Tibial artery (tissue), 4 donors: Measurements from ENCODE around the gene SEPTIN5.

Experiments used
- DNase-seq, 2 donors: peaks; one replicate each; pipeline ENCODE4 v3.0.0-alpha.2; 2019
- H3K27ac ChIP-seq, 2 donors: fragments of 200-600 bp; sonication (generic) in 1 of 2; 1 replicate in 1 of 2; 2 replicates in 1 of 2; pipeline ENCODE4 v1.5.1; 2018 to 2019; ENCODE audit warnings: mild to moderate bottlenecking in 1 of 2
- H3K27me3 ChIP-seq, 2 donors: fragments of 200-600 bp; sonication (generic) in 1 of 2; one replicate each; pipeline versions ENCODE4 v1.5.1 to v1.6.0; 2016 to 2019
- H3K36me3 ChIP-seq, 3 donors: fragments of 200-600 bp; sonication (generic) in 2 of 3; one replicate each; pipeline ENCODE4 v1.5.1; 2016 to 2019; ENCODE audit warnings: mild to moderate bottlenecking in 2 of 3
- H3K4me1 ChIP-seq, 4 donors: fragments of 200-600 bp; sonication (generic) in 2 of 4; 1 replicate in 3 of 4; 2 replicates in 1 of 4; pipeline ENCODE4 v1.5.1; 2016 to 2019
- H3K4me3 ChIP-seq, 2 donors: fragments of 200-600 bp; sonication (generic) in 1 of 2; 1 replicate in 1 of 2; 2 replicates in 1 of 2; pipeline ENCODE4 v1.5.1; 2018 to 2019; ENCODE audit warnings: mild to moderate bottlenecking in 2 of 2
- H3K9me3 ChIP-seq, 3 donors: fragments of 200-600 bp; sonication (generic) in 1 of 3; one replicate each; pipeline ENCODE4 v1.5.1; 2016 to 2019
- intact Hi-C: fragments of 100-400 bp; cut with DNase I; formaldehyde crosslinking; loops from one replicate; pipeline ENCODE4 v1.15.0; 2023; ENCODE audit warnings: low total_unique reads
- TF ChIP-seq, protein P1 (sequence below), 2 experiments: fragments of 200-600 bp in 1 of 2; fragments of 450-650 bp in 1 of 2; IDR thresholded peaks; one replicate each; pipeline ENCODE4 v1.5.1; 2017 to 2019; ENCODE audit warnings: antibody characterized with exemption in 2 of 2, mild to moderate bottlenecking in 1 of 2, moderate library complexity in 1 of 2

The SEPTIN5 gene

DNA sequence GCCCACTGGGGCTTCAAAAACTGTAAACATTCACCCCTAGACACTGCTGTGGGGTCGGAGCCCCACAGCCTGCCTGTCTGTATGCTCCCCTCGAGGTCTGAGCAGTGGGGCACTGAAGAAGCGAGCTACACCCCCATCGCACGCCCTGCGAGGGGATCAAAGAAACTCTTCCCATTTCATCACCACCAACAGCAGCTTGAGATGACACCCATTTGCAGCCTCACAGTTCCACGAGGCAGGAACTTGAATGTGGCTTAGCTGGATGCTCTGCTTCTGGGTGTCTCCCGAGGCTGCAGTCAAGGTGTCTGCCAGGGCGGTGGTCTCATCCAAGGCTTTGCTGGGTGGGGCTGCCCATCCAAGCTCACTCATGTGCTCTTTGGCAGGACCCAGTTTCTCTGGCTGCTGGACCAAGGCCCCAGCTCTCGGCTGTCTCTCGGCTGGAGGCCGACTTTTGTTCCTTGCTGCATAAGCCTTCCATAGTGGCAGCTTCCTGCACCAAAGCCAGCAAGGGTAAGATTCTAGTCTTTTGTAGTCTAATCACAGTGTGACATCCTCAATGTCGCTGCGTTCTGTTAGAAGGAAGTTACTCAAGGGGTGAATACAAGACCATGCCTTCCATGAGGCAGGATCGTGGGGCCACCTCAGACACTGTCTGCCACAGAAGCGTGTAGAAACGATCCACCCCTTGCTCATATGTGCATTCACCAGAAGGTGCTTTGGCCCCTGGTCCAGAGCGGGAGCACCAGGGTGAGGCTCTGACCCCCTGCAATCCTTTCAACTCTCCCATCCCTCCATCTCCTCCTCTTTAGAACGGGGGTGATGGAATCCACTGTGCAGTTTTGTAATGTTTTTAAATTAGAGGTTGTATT is 46.2 kb upstream of the SEPTIN5 start:
- Histone ChIP-seq H3K27me3 (no peaks in the 10 kb centered on the region), H3K4me1 (peaks cover 0 to 40% (median 34%) of the 10 kb centered on the region in 4 donors), H3K27ac (no peak overlapping the region), H3K36me3 (no peaks in the 10 kb centered on the region), H3K9me3 (peaks cover 0 to 3% (median 0%) of the 10 kb centered on the region in 3 donors), H3K4me3 (no peak overlapping the region)
- intact Hi-C loops: no loop called here
- no peak for DNase-seq
- TF ChIP-seq, protein P1, sequence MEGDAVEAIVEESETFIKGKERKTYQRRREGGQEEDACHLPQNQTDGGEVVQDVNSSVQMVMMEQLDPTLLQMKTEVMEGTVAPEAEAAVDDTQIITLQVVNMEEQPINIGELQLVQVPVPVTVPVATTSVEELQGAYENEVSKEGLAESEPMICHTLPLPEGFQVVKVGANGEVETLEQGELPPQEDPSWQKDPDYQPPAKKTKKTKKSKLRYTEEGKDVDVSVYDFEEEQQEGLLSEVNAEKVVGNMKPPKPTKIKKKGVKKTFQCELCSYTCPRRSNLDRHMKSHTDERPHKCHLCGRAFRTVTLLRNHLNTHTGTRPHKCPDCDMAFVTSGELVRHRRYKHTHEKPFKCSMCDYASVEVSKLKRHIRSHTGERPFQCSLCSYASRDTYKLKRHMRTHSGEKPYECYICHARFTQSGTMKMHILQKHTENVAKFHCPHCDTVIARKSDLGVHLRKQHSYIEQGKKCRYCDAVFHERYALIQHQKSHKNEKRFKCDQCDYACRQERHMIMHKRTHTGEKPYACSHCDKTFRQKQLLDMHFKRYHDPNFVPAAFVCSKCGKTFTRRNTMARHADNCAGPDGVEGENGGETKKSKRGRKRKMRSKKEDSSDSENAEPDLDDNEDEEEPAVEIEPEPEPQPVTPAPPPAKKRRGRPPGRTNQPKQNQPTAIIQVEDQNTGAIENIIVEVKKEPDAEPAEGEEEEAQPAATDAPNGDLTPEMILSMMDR (IDR thresholded peaks at IDR 0.05): no peak

DNA sequence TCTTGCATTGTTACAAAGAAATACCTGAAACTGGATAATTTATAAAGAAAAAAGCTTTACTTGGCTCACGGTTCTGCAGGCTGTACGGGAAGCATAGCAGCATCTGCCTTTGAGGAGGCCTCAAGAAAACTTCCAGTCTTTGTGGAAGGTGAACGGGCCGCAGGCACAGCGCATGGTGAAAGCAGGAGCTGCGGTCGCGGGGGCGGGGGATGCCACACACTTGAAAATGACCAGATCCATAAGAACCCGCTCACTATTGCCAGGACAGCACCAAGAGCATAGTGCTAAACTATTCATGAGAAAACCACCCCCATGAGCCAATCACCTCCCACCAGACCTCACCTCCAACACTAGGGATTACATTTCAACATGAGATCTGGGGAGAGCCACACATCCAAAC is 45.6 kb upstream of the SEPTIN5 start:
- TF ChIP-seq, protein P1 (IDR thresholded peaks at IDR 0.05): no peak
- Histone ChIP-seq H3K9me3 (peaks cover 0 to 3% (median 0%) of the 10 kb centered on the region in 3 donors), H3K4me3 (no peak overlapping the region), H3K27ac (no peak overlapping the region), H3K36me3 (no peaks in the 10 kb centered on the region), H3K4me1 (peaks cover 0 to 34% (median 27%) of the 10 kb centered on the region in 4 donors), H3K27me3 (no peaks in the 10 kb centered on the region)
- intact Hi-C loops: no loop called here
- DNase-seq: no peak

DNA sequence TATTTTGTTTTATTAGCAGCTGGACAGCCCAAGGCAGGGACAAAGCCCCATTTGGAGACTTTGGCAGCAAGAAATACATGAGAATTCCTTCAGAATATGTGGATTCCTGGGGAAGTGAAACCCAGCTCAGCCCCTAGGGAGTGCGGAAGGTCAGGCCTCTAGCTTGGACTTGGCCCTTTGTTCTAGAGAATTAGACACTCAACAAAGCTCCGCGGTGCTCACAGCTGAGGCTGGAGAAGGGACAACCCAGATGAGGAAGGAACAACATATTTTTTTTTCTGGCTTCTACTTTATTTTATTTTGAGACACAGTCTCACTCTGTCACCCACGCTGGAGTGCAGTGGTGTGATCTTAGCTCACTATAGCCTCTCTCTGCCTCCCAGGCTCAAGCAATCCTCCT is 44.7 kb upstream of the SEPTIN5 start:
- Histone ChIP-seq H3K9me3 (peaks cover 0 to 3% (median 0%) of the 10 kb centered on the region in 3 donors), H3K4me1 (peaks cover 0 to 26% (median 19%) of the 10 kb centered on the region in 4 donors), H3K36me3 (no peaks in the 10 kb centered on the region), H3K27ac (no peak overlapping the region), H3K27me3 (no peaks in the 10 kb centered on the region), H3K4me3 (no peak overlapping the region)
- intact Hi-C loops: no loop called here
- DNase-seq: no peak
- TF ChIP-seq, protein P1 (IDR thresholded peaks at IDR 0.05): no peak

DNA sequence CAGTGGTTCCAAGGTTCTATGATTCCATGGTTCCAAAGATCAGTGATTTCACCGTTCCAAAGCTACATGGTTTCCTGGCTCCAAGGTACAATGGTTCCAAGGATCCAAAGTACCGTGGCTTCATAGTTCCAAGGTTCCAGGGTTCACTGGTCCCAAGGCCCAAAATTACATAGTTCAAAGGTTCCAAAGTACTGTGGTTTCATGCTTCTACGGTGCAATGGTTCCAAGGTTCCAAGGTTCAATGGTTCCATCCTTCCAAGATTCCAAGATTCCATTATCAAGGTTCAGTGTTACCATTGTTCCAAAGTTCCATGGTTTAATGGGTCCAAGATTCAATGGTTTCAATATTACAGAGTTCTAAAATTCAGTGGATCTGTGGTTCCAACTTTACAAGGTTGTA is 43.0 kb upstream of the SEPTIN5 start:
- intact Hi-C loops: no loop called here
- H3K4me3 ChIP-seq: no peak overlapping the region
- peaks cover 0 to 12% (median 10%) of the 10 kb centered on the region in 4 donors for H3K4me1 ChIP-seq
- H3K36me3 ChIP-seq: no peaks in the 10 kb centered on the region
- TF ChIP-seq, protein P1 (IDR thresholded peaks at IDR 0.05): no peak
- no peak for DNase-seq
- H3K27me3 ChIP-seq: no peaks in the 10 kb centered on the region
- H3K27ac ChIP-seq: no peak overlapping the region
- peaks cover 0 to 3% (median 0%) of the 10 kb centered on the region in 3 donors for H3K9me3 ChIP-seq

DNA sequence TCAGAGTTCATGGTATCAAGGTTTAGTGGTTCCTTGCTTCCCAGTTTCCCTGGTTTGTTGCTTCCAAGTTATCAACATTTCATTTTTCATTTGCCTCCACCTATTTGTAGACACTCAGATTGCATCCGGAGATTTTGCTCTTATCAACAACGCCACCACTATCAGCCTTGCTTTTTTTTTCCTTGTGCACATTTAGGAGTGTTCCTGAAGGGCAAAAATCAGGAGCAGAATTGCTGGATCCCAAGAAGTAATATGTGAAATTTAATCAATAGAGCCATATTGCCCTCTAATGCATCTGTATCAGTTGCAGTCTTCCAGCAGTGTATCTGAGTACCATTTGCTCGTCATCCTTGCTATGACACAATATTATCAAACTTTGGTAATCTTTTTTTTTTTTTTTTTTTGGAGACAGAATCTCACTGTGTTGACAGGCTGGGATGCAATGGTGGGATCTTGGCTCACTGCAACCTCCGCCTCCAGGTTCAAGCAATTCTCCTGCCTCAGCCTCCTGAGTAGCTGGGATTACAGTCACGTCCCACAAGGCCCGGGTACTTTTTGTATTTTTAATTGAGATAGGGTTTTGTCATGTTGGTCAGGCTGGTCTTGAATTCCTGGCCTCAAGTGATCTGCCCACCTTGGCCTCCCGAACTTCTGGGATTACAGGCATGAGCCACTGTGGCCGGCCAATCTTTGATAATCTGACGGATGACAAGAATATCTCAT is 42.1 kb upstream of the SEPTIN5 start:
- Histone ChIP-seq H3K4me3 (no peak overlapping the region), H3K27ac (no peak overlapping the region), H3K27me3 (no peaks in the 10 kb centered on the region), H3K4me1 (peaks cover 0 to 3% (median 1%) of the 10 kb centered on the region in 4 donors), H3K36me3 (no peaks in the 10 kb centered on the region), H3K9me3 (peaks cover 0 to 3% (median 0%) of the 10 kb centered on the region in 3 donors)
- intact Hi-C loops: no loop called here
- TF ChIP-seq, protein P1 (IDR thresholded peaks at IDR 0.05): no peak
- DNase-seq: no peak
